HepG2 (cell line): ENCODE measurements around the gene DSCAM. TPM values are rescaled to one million over a fixed set of nuclear protein-coding genes. Genes with fewer than 3 reads are reported as not detected.

Source experiments
- ATAC-seq: fragments of 200-7000 bp; cut with Tn5 transposase; 3 replicates; pipeline ENCODE4 v1.9.1; 2020; ENCODE audit warnings: mild to moderate bottlenecking, moderate library complexity
- BruUV-seq: library from RNA; stranded (reverse); fragments of 400-500 nt; replicated peaks from 2 replicates; lab custom pipeline; 2021; lab: Mats Ljungman, UMichigan
- CTCF ChIA-PET: fragments of 300-600 bp; formaldehyde crosslinking; extraction: SDS; loops from one replicate; lab custom pipeline; 2021; ENCODE audit warnings: low total read pairs, inconsistent platforms, low intra/inter-chr PET ratio; lab: Yijun Ruan, JAX
- POLR2A ChIA-PET: fragments of 350-600 bp; sonication (Branson Sonifier 250); formaldehyde crosslinking; loops from one replicate; lab custom pipeline; 2020; ENCODE audit warnings: antibody characterized with exemption, inconsistent platforms; lab: Yijun Ruan, JAX
- DNase-seq: peaks from one replicate; pipeline ENCODE4 v3.0.0-alpha.2; 2015; ENCODE audit warnings: low spot score
- FAIRE-seq: peaks from 3 replicates; lab custom pipeline; 2011; peaks lifted over from hg19 to GRCh38; lab: Jason Lieb, UNC
- H2AFZ ChIP-seq: one replicate; pipeline ENCODE4 v1.6.1; 2011; ENCODE audit warnings: low read length, inconsistent platforms
- H3K27ac ChIP-seq: fragments of 300-600 bp; 3 replicates; pipeline ENCODE4 v1.8.0; 2011; ENCODE audit warnings: mixed run types, mild to moderate bottlenecking, mixed read lengths, low read length, inconsistent platforms; ENCODE audit not compliant: insufficient read depth; ENCODE audit errors: extremely low read length
- H3K27me3 ChIP-seq, 2 experiments: fragments of 200-600 bp in 1 of 2; 2 replicates in 1 of 2; 3 replicates in 1 of 2; pipeline versions ENCODE4 v1.6.0 to v1.8.0; 2011; ENCODE audit warnings: low read length in 2 of 2, mild to moderate bottlenecking in 2 of 2, moderate library complexity in 2 of 2, inconsistent platforms in 1 of 2; ENCODE audit not compliant: insufficient read depth in 2 of 2, control insufficient read depth in 1 of 2
- H3K36me3 ChIP-seq, 2 experiments: fragments of 200-600 bp in 1 of 2; replicated peaks in 1 of 2; 2 replicates in 1 of 2; 3 replicates in 1 of 2; pipeline versions ENCODE4 v1.5.1 to v1.8.0; 2011; ENCODE audit warnings: low read length in 2 of 2, inconsistent platforms in 1 of 2; ENCODE audit not compliant: insufficient read depth in 2 of 2, control insufficient read depth in 1 of 2
- H3K4me1 ChIP-seq: 2 replicates; pipeline ENCODE4 v1.5.1; 2012; ENCODE audit warnings: low read length, inconsistent platforms; ENCODE audit not compliant: insufficient read depth
- H3K4me2 ChIP-seq: 2 replicates; pipeline ENCODE4 v1.6.0; 2011; ENCODE audit warnings: low read depth, low read length, inconsistent platforms
- H3K4me3 ChIP-seq, 3 experiments: fragments of 200-600 bp in 1 of 3; sonication (generic), shearing (Covaris generic) in 1 of 3; replicated peaks in 1 of 3; 2 replicates each; pipeline ENCODE4 v1.5.1; 2011 to 2016; ENCODE audit warnings: low read length in 3 of 3, inconsistent platforms in 2 of 3, low read depth in 2 of 3, mild to moderate bottlenecking in 2 of 3, control low read depth in 1 of 3, mixed read lengths in 1 of 3; ENCODE audit not compliant: insufficient read depth in 1 of 3
- H3K79me2 ChIP-seq: one replicate; pipeline ENCODE4 v1.6.1; 2011; ENCODE audit warnings: low read length, inconsistent platforms; ENCODE audit not compliant: insufficient read depth
- H3K9ac ChIP-seq: 2 replicates; pipeline ENCODE4 v1.6.0; 2011; ENCODE audit warnings: mild to moderate bottlenecking, low read depth, low read length, inconsistent platforms; ENCODE audit not compliant: insufficient read depth
- H3K9me3 ChIP-seq: 2 replicates; pipeline ENCODE4 v1.5.1; 2012; ENCODE audit warnings: mild to moderate bottlenecking, low read length
- H4K20me1 ChIP-seq: 2 replicates; pipeline ENCODE4 v1.6.0; 2011; ENCODE audit warnings: inconsistent platforms, mild to moderate bottlenecking, low read length, moderate library complexity; ENCODE audit not compliant: insufficient read depth
- BORCS8-MEF2B ChIP-seq: sonication (generic); formaldehyde crosslinking; IDR thresholded peaks from 2 replicates; pipeline ENCODE4 v1.8.0; 2022; ENCODE audit warnings: mild to moderate bottlenecking, missing genetic modification reagents
- PLRG1 ChIP-seq: fragments of 450-650 bp; conservative IDR thresholded peaks from 2 replicates; pipeline ENCODE4 v1.6.1; 2016
- TCF7 ChIP-seq: sonication (generic); IDR thresholded peaks from 2 replicates; pipeline ENCODE4 v1.6.1; 2016; ENCODE audit warnings: antibody characterized with exemption, low read depth
- ZNF782 ChIP-seq: sonication (generic); formaldehyde crosslinking; IDR thresholded peaks from 2 replicates; pipeline ENCODE4 v1.4.0; 2020; ENCODE audit warnings: missing genetic modification reagents, mild to moderate bottlenecking, borderline replicate concordance
- WGBS: methylation state at CpG from one replicate; pipeline ENCODE4 v1.1.6; 2017; ENCODE audit warnings: low lambda C conversion rate; 5-methylcytosine and 5-hydroxymethylcytosine counted together
- in situ Hi-C: cut with HindIII; loops from 2 replicates; pipeline ENCODE4 v1.10.0; 2017; ENCODE audit warnings: low pct_unique_long_range_greater_than_20kb; ENCODE audit not compliant: extremely low pct_ligation_motif_present
- intact Hi-C: fragments of 100-400 bp; cut with micrococcal nuclease; formaldehyde crosslinking; loops from one replicate; pipeline ENCODE4 v1.10.0; 2022; ENCODE audit not compliant: unreplicated experiment
- polyA plus RNA-seq, 8 experiments: library from polyadenylated mRNA; depleted of rRNA in 3 of 8; stranded (reverse) in 7 of 8; unstranded in 1 of 8; fragments of >200 nt; fragmentation: Illumina TruSeq in 4 of 8; extraction: Trizol in 4 of 8; gene quantifications; 2 replicates each; pipeline versions ENCODE4 v1.2.1 to v1.2.3, GENCODE V29; 2011 to 2016; ENCODE audit warnings: low read depth in 4 of 8, missing spikeins in 1 of 8, mixed read lengths in 1 of 8; ENCODE audit not compliant: insufficient read depth in 1 of 8
- total RNA-seq, 5 experiments: library from RNA; depleted of rRNA; stranded (reverse); fragments of >200 nt; fragmentation: Illumina TruSeq; extraction: Trizol; gene quantifications; 2 replicates each; pipeline ENCODE4 v1.2.3, GENCODE V29; 2016; ENCODE audit warnings: low read depth in 1 of 5
- TF ChIP-seq, protein P1 (sequence below): sonication (generic); formaldehyde crosslinking; IDR thresholded peaks from 2 replicates; pipeline ENCODE4 v1.8.0; 2022; ENCODE audit warnings: low read depth, missing genetic modification reagents
- TF ChIP-seq, protein P2 (sequence below): sonication (generic); formaldehyde crosslinking; IDR thresholded peaks from 2 replicates; pipeline ENCODE4 v1.5.0; 2020; ENCODE audit warnings: mild to moderate bottlenecking, missing genetic modification reagents, borderline replicate concordance

Gene DSCAM
- total and polyA plus RNA-seq, 2 of the 13 experiments (the other 11 are each of a cell fraction or from before 2014, with no cell fraction given), result not detected

DNA sequence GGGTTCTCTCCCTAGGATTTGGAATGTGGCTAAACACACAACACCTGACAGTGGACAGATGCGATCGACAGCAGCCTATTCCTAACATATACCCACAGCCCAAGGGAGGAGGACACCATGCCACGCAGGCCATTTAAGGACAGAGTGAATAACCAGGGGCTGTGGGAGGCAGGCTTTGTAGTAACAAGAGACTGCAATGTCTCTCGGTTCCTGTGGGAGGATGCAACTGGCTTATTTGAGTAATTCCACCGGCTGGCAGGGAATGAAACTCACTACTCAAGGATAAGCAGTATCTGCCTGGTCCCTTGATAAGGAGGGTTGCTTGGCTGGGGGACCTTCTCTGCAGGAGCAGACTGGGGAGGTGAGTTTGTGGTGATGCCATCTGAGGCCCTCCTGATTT, 870.2 kb downstream of the DSCAM start:
- Histone ChIP-seq H3K36me3 (no peaks in the 10 kb centered on the region), H3K4me2 (no peak overlapping the region), H2AFZ (no peak overlapping the region), H3K27ac (no peak overlapping the region), H3K9ac (no peak overlapping the region), H4K20me1 (no peaks in the 10 kb centered on the region), H3K9me3 (peaks cover 94% of the 10 kb centered on the region), H3K27me3 (no peaks in the 10 kb centered on the region), H3K4me1 (no peaks in the 10 kb centered on the region), H3K79me2 (no peaks in the 10 kb centered on the region), H3K4me3 (no peak overlapping the region)
- ATAC-seq (no peak), FAIRE-seq (no peak), DNase-seq (no peak)
- CTCF ChIA-PET, result no interaction called here
- BruUV-seq, result no TSS peak
- no peak for TF ChIP-seq ZNF782
- no peak for TF ChIP-seq BORCS8-MEF2B (CRISPR knock-in tag)
- TF ChIP-seq, protein P1, sequence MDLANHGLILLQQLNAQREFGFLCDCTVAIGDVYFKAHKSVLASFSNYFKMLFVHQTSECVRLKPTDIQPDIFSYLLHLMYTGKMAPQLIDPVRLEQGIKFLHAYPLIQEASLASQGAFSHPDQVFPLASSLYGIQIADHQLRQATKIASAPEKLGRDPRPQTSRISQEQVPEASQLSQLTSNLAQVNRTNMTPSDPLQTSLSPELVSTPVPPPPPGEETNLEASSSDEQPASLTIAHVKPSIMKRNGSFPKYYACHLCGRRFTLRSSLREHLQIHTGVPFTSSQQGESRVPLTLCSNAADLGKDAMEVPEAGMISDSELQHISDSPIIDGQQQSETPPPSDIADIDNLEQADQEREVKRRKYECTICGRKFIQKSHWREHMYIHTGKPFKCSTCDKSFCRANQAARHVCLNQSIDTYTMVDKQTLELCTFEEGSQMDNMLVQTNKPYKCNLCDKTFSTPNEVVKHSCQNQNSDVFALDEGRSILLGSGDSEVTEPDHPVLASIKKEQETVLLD, result no peak
- no peak for TF ChIP-seq PLRG1
- TF ChIP-seq, protein P2, sequence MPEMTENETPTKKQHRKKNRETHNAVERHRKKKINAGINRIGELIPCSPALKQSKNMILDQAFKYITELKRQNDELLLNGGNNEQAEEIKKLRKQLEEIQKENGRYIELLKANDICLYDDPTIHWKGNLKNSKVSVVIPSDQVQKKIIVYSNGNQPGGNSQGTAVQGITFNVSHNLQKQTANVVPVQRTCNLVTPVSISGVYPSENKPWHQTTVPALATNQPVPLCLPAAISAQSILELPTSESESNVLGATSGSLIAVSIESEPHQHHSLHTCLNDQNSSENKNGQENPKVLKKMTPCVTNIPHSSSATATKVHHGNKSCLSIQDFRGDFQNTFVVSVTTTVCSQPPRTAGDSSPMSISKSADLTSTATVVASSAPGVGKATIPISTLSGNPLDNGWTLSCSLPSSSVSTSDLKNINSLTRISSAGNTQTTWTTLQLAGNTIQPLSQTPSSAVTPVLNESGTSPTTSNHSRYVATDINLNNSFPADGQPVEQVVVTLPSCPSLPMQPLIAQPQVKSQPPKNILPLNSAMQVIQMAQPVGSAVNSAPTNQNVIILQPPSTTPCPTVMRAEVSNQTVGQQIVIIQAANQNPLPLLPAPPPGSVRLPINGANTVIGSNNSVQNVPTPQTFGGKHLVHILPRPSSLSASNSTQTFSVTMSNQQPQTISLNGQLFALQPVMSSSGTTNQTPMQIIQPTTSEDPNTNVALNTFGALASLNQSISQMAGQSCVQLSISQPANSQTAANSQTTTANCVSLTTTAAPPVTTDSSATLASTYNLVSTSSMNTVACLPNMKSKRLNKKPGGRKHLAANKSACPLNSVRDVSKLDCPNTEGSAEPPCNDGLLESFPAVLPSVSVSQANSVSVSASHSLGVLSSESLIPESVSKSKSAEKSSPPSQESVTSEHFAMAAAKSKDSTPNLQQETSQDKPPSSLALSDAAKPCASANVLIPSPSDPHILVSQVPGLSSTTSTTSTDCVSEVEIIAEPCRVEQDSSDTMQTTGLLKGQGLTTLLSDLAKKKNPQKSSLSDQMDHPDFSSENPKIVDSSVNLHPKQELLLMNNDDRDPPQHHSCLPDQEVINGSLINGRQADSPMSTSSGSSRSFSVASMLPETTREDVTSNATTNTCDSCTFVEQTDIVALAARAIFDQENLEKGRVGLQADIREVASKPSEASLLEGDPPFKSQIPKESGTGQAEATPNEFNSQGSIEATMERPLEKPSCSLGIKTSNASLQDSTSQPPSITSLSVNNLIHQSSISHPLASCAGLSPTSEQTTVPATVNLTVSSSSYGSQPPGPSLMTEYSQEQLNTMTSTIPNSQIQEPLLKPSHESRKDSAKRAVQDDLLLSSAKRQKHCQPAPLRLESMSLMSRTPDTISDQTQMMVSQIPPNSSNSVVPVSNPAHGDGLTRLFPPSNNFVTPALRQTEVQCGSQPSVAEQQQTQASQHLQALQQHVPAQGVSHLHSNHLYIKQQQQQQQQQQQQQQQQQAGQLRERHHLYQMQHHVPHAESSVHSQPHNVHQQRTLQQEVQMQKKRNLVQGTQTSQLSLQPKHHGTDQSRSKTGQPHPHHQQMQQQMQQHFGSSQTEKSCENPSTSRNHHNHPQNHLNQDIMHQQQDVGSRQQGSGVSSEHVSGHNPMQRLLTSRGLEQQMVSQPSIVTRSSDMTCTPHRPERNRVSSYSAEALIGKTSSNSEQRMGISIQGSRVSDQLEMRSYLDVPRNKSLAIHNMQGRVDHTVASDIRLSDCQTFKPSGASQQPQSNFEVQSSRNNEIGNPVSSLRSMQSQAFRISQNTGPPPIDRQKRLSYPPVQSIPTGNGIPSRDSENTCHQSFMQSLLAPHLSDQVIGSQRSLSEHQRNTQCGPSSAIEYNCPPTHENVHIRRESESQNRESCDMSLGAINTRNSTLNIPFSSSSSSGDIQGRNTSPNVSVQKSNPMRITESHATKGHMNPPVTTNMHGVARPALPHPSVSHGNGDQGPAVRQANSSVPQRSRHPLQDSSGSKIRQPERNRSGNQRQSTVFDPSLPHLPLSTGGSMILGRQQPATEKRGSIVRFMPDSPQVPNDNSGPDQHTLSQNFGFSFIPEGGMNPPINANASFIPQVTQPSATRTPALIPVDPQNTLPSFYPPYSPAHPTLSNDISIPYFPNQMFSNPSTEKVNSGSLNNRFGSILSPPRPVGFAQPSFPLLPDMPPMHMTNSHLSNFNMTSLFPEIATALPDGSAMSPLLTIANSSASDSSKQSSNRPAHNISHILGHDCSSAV, result no peak
- TF ChIP-seq TCF7, result no peak
- 37% methylated on average over 5 of the region's 5 CpGs for WGBS
- in situ Hi-C loops (no loop called here), intact Hi-C loops (no loop called here)
- POLR2A ChIA-PET, result no interaction called here
